NCI-H345 treated with DMSO at 0.1 percent for 48 hours (cell line): Measurements from ENCODE around the gene ATP13A4.

Experiments used
- DNase-seq: peaks from one replicate; lab custom pipeline; 2025; ENCODE audit not compliant: unreplicated experiment; lab: John Stamatoyannopoulos, UW

Gene ATP13A4

GRCh38 chr3:193499801-193500485 lies 54.8 kb downstream of the ATP13A4 start:
- no peak for DNase-seq

GRCh38 chr3:193499136-193499770 lies 55.4 kb downstream of the ATP13A4 start:
- no peak for DNase-seq

GRCh38 chr3:193498215-193498614 lies 56.5 kb downstream of the ATP13A4 start:
- DNase-seq: no peak

GRCh38 chr3:193496658-193497057 lies 58.0 kb downstream of the ATP13A4 start:
- no peak for DNase-seq

- DNase-seq: no peak
Observed at GRCh38 chr3:193491026-193491425, 63.7 kb downstream of the ATP13A4 start.

GRCh38 chr3:193490580-193490979 lies 64.1 kb downstream of the ATP13A4 start:
- DNase-seq: no peak

GRCh38 chr3:193489949-193490348 lies 64.7 kb downstream of the ATP13A4 start:
- no peak for DNase-seq

- DNase-seq: no peak
Observed at GRCh38 chr3:193488741-193489140, 66.0 kb downstream of the ATP13A4 start.

- no peak for DNase-seq
Observed at GRCh38 chr3:193483988-193484539, 70.6 kb downstream of the ATP13A4 start.

GRCh38 chr3:193481436-193481835 lies 73.3 kb downstream of the ATP13A4 start:
- no peak for DNase-seq

GRCh38 chr3:193474446-193474845 lies 80.2 kb downstream of the ATP13A4 start:
- DNase-seq: no peak

GRCh38 chr3:193470710-193471109 lies 84.0 kb downstream of the ATP13A4 start:
- no peak for DNase-seq

GRCh38 chr3:193465992-193466608 lies 88.6 kb downstream of the ATP13A4 start:
- no peak for DNase-seq

GRCh38 chr3:193464889-193465288 lies 89.8 kb downstream of the ATP13A4 start:
- no peak for DNase-seq

- DNase-seq: no peak
Observed at GRCh38 chr3:193457526-193457925, 97.2 kb downstream of the ATP13A4 start.

GRCh38 chr3:193452338-193452737 lies 102.4 kb downstream of the ATP13A4 start:
- DNase-seq: no peak

GRCh38 chr3:193451902-193452301 lies 102.8 kb downstream of the ATP13A4 start:
- DNase-seq: no peak

GRCh38 chr3:193446965-193447602 lies 107.6 kb downstream of the ATP13A4 start:
- DNase-seq: no peak

- no peak for DNase-seq
Observed at GRCh38 chr3:193439423-193439822, 115.3 kb downstream of the ATP13A4 start.

GRCh38 chr3:193418576-193419373 lies 135.9 kb downstream of the ATP13A4 start:
- DNase-seq: no peak

GRCh38 chr3:193416629-193417028 lies 138.1 kb downstream of the ATP13A4 start:
- no peak for DNase-seq
